A549 (cell line): ENCODE results near the gene RNGTT. TPM values are rescaled to one million over a fixed set of nuclear protein-coding genes. Genes with fewer than 3 reads are reported as not detected.

Experiments
- ATAC-seq, 2 experiments: fragments of 200-7000 bp in 1 of 2; fragments of >200 bp in 1 of 2; cut with Nextera tagmentation in 1 of 2; cut with Tn5 transposase in 1 of 2; 3 replicates each; pipeline versions ENCODE4 v1.8.0 to v1.9.1; 2018 to 2020; ENCODE audit warnings: mild to moderate bottlenecking in 1 of 2, moderate library complexity in 1 of 2
- CTCF ChIA-PET: fragments of 300-600 bp; sonication (Branson Sonifier 250); formaldehyde crosslinking; extraction: SDS; loops from one replicate; lab custom pipeline; 2021; ENCODE audit warnings: antibody characterized with exemption, inconsistent platforms; lab: Yijun Ruan, JAX
- POLR2A ChIA-PET: fragments of 350-600 bp; formaldehyde crosslinking; extraction: SDS; loops from one replicate; lab custom pipeline; 2021; ENCODE audit warnings: antibody characterized with exemption, inconsistent platforms; lab: Yijun Ruan, JAX
- DNase-seq, 2 experiments: peaks; one replicate each; pipeline versions ENCODE4 v3.0.0 to v3.0.0-alpha.2; 2011 to 2016; ENCODE audit warnings: low read depth in 1 of 2, low spot score in 1 of 2
- FAIRE-seq: peaks from 2 replicates; lab custom pipeline; 2011; peaks lifted over from hg19 to GRCh38; lab: Jason Lieb, UNC
- H3K27ac ChIP-seq, 2 experiments: fragments of >200 bp; sonication (Bioruptor Twin); formaldehyde crosslinking; 3 replicates each; pipeline ENCODE4 v1.5.1; 2016 to 2017
- H3K4me1 ChIP-seq: fragments of >200 bp; sonication (Bioruptor Twin); formaldehyde crosslinking; 3 replicates; pipeline ENCODE4 v1.6.1; 2016
- H3K4me2 ChIP-seq: fragments of >200 bp; sonication (Bioruptor Twin); formaldehyde crosslinking; 3 replicates; pipeline ENCODE4 v1.6.1; 2016
- H3K4me3 ChIP-seq: fragments of >200 bp; sonication (Bioruptor Twin); formaldehyde crosslinking; 3 replicates; pipeline ENCODE4 v1.5.1; 2016
- H3K9me3 ChIP-seq: fragments of >200 bp; sonication (Bioruptor Twin); formaldehyde crosslinking; 3 replicates; pipeline ENCODE4 v1.6.1; 2016
- BCL3 ChIP-seq: fragments of >200 bp; sonication (Bioruptor Twin); formaldehyde crosslinking; IDR thresholded peaks from 3 replicates; pipeline ENCODE4 v1.6.1; 2016
- CBX2 ChIP-seq: fragments of 200-600 bp; sonication (generic); IDR thresholded peaks from 2 replicates; pipeline ENCODE4 v1.6.1; 2016; ENCODE audit warnings: low read depth, mild to moderate bottlenecking, borderline replicate concordance
- CBX8 ChIP-seq: fragments of 200-600 bp; sonication (generic); IDR thresholded peaks from 2 replicates; pipeline ENCODE4 v1.6.1; 2016
- CEBPB ChIP-seq, 2 experiments: fragments of >200 bp in 1 of 2; sonication (Bioruptor Twin) in 1 of 2; formaldehyde crosslinking in 1 of 2; IDR thresholded peaks; 2 replicates each; pipeline ENCODE4 v1.6.1; 2012 to 2016
- CHD4 ChIP-seq: fragments of 200-600 bp; sonication (generic); IDR thresholded peaks from 2 replicates; pipeline ENCODE4 v1.6.1; 2016; ENCODE audit warnings: antibody characterized with exemption, mild to moderate bottlenecking, borderline replicate concordance
- E2F6 ChIP-seq: IDR thresholded peaks from 2 replicates; pipeline ENCODE4 v1.6.1; 2012; ENCODE audit warnings: low read depth, borderline replicate concordance
- EHF ChIP-seq: fragments of 250-450 bp; sonication (Bioruptor Pico); IDR thresholded peaks from 2 replicates; pipeline ENCODE4 v1.5.0; 2020; ENCODE audit warnings: mild to moderate bottlenecking
- EP300 ChIP-seq, 2 experiments: fragments of >200 bp; sonication (Bioruptor Twin); formaldehyde crosslinking; IDR thresholded peaks; 2 replicates in 1 of 2; 3 replicates in 1 of 2; pipeline ENCODE4 v1.6.1; 2016 to 2017
- ESRRA ChIP-seq: fragments of 150-350 bp; IDR thresholded peaks from 2 replicates; pipeline ENCODE4 v1.6.1; 2014; ENCODE audit warnings: mild to moderate bottlenecking, low read length, borderline replicate concordance
- FOSB ChIP-seq: fragments of 250-450 bp; sonication (Bioruptor Pico); IDR thresholded peaks from 2 replicates; pipeline ENCODE4 v1.5.0; 2020; ENCODE audit warnings: mild to moderate bottlenecking, moderate library complexity
- FOXS1 ChIP-seq: fragments of 250-450 bp; sonication (Bioruptor Pico); IDR thresholded peaks from 2 replicates; pipeline ENCODE4 v1.5.0; 2020; ENCODE audit warnings: mild to moderate bottlenecking, moderate library complexity
- HDAC2 ChIP-seq: fragments of 200-600 bp; sonication (generic); IDR thresholded peaks from 2 replicates; pipeline ENCODE4 v1.6.1; 2016
- HES2 ChIP-seq: fragments of >200 bp; sonication (Bioruptor Twin); formaldehyde crosslinking; IDR thresholded peaks from 2 replicates; pipeline ENCODE4 v1.6.1; 2016
- HOXA7 ChIP-seq: fragments of 250-450 bp; sonication (Bioruptor Pico); IDR thresholded peaks from 2 replicates; pipeline ENCODE4 v1.5.0; 2020; ENCODE audit warnings: mild to moderate bottlenecking, moderate library complexity
- HOXB13 ChIP-seq: fragments of 250-450 bp; sonication (Bioruptor Pico); IDR thresholded peaks from 2 replicates; pipeline ENCODE4 v1.5.0; 2020; ENCODE audit warnings: low read depth, mild to moderate bottlenecking, moderate library complexity
- HOXB5 ChIP-seq: fragments of 250-450 bp; sonication (Bioruptor Pico); IDR thresholded peaks from 2 replicates; pipeline ENCODE4 v1.5.0; 2020; ENCODE audit warnings: mild to moderate bottlenecking, moderate library complexity
- JUN ChIP-seq, 2 experiments: fragments of >200 bp; sonication (Bioruptor Twin); formaldehyde crosslinking; IDR thresholded peaks; 2 replicates in 1 of 2; 3 replicates in 1 of 2; pipeline ENCODE4 v1.6.1; 2016 to 2017
- JUNB ChIP-seq: fragments of >200 bp; sonication (Bioruptor Twin); formaldehyde crosslinking; IDR thresholded peaks from 2 replicates; pipeline ENCODE4 v1.6.1; 2016
- KDM1A ChIP-seq: fragments of 200-600 bp; sonication (generic); IDR thresholded peaks from 2 replicates; pipeline ENCODE4 v1.6.1; 2016; ENCODE audit warnings: low read depth, mild to moderate bottlenecking
- MAFK ChIP-seq: fragments of 450-650 bp; IDR thresholded peaks from 2 replicates; pipeline ENCODE4 v1.6.1; 2014; ENCODE audit not compliant: partially characterized antibody
- NPAS2 ChIP-seq: fragments of 250-450 bp; sonication (Bioruptor Pico); IDR thresholded peaks from 2 replicates; pipeline ENCODE4 v1.8.0; 2022; ENCODE audit warnings: mild to moderate bottlenecking, moderate library complexity, borderline replicate concordance
- NR3C1 ChIP-seq: fragments of >200 bp; sonication (Bioruptor Twin); formaldehyde crosslinking; IDR thresholded peaks from 3 replicates; pipeline ENCODE4 v1.6.1; 2017
- PHF8 ChIP-seq: fragments of 200-600 bp; sonication (generic); IDR thresholded peaks from 2 replicates; pipeline ENCODE4 v1.6.1; 2016; ENCODE audit warnings: low read depth, mild to moderate bottlenecking, antibody characterized with exemption, moderate library complexity, borderline replicate concordance
- RARB ChIP-seq: fragments of 250-450 bp; sonication (Bioruptor Pico); IDR thresholded peaks from 2 replicates; pipeline ENCODE4 v1.8.0; 2021; ENCODE audit warnings: mild to moderate bottlenecking, moderate library complexity
- RCOR1 ChIP-seq: fragments of 150-350 bp; IDR thresholded peaks from 2 replicates; pipeline ENCODE4 v1.6.1; 2014; ENCODE audit warnings: antibody characterized with exemption, low read length, low read depth
- SMC3 ChIP-seq: fragments of >200 bp; sonication (Bioruptor Twin); formaldehyde crosslinking; IDR thresholded peaks from 3 replicates; pipeline ENCODE4 v1.6.1; 2018; ENCODE audit warnings: inconsistent platforms
- TFCP2L1 ChIP-seq: fragments of 250-450 bp; sonication (Bioruptor Pico); IDR thresholded peaks from 2 replicates; pipeline ENCODE4 v1.5.0; 2021; ENCODE audit warnings: mild to moderate bottlenecking
- USF2 ChIP-seq: fragments of 450-650 bp; IDR thresholded peaks from 2 replicates; pipeline ENCODE4 v1.6.1; 2014; ENCODE audit warnings: antibody characterized with exemption
- ZC3H11A ChIP-seq: fragments of 450-650 bp; IDR thresholded peaks from 2 replicates; pipeline ENCODE4 v1.6.1; 2014; ENCODE audit warnings: antibody characterized with exemption, mild to moderate bottlenecking
- WGBS: methylation state at CpG from one replicate; pipeline ENCODE4 v1.1.6; 2017; ENCODE audit errors: missing lambda C conversion rate; 5-methylcytosine and 5-hydroxymethylcytosine counted together
- polyA plus RNA-seq, 4 experiments: library from polyadenylated mRNA; depleted of rRNA in 3 of 4; stranded (reverse); fragments of >200 nt; fragmentation: RNase III in 1 of 4; extraction: RNeasy Plus Mini Kit Qiagen cat#74134 plus additional on column Dnase treatment in 1 of 4; gene quantifications; 2 replicates in 3 of 4; 3 replicates in 1 of 4; pipeline ENCODE4 v1.2.3, GENCODE V29; 2011 to 2017

Gene RNGTT
- polyA plus RNA-seq, 2 of the 4 experiments (the other 2 are of a cell fraction) = 11.6 to 15.0 TPM

GRCh38 chr6:88881451-88881850 lies 82.0 kb downstream of the RNGTT start:
- no peak for DNase-seq
- no peak for FAIRE-seq
- 78% methylated on average over 1 of the region's 1 CpG for WGBS
- Histone ChIP-seq H3K27ac (no peak overlapping the region), H3K4me1 (no peaks in the 10 kb centered on the region), H3K9me3 (peaks cover 5% of the 10 kb centered on the region; the same call in 1 of the 3 replicates), H3K4me3 (no peak overlapping the region), H3K4me2 (no peak overlapping the region)
- CTCF ChIA-PET = interaction anchor here (0.7 kb wide), 1 partner anchor 11 kb away, joined by 4 read pairs; no protein-coding TSS in a partner anchor
- ATAC-seq = no peak
- POLR2A ChIA-PET = no interaction called here
- TF ChIP-seq CHD4 = no peak
- TF ChIP-seq FOXS1 (CRISPR knock-in tag) = no peak
- no peak for TF ChIP-seq NPAS2 (CRISPR knock-in tag)
- TF ChIP-seq MAFK = no peak
- TF ChIP-seq TFCP2L1 = no peak
- TF ChIP-seq E2F6 = no peak
- TF ChIP-seq JUNB = no peak
- TF ChIP-seq EHF (CRISPR knock-in tag) = no peak
- no peak for TF ChIP-seq HOXA7 (CRISPR knock-in tag)
- no peak for TF ChIP-seq HOXB5 (CRISPR knock-in tag)
- TF ChIP-seq RCOR1 = no peak
- no peak for TF ChIP-seq BCL3
- TF ChIP-seq SMC3 = no peak
- TF ChIP-seq HOXB13 = no peak

- no peak for DNase-seq
- Histone ChIP-seq H3K9me3 (0 out of 3 replicates have a peak, but pooled peaks cover 2% of the 10 kb centered on the region), H3K27ac (no peak overlapping the region), H3K4me3 (no peak overlapping the region), H3K4me1 (no peaks in the 10 kb centered on the region), H3K4me2 (no peak overlapping the region)
- CTCF ChIA-PET = no interaction called here
- TF ChIP-seq CEBPB (IDR thresholded peaks at IDR 0.05) (no peak), PHF8 (no peak), JUN (IDR thresholded peaks at IDR 0.05) (no peak), FOSB (CRISPR knock-in tag) (no peak), RCOR1 (no peak), HDAC2 (no peak), RARB (CRISPR knock-in tag) (no peak), NR3C1 (no peak), TFCP2L1 (no peak), CBX8 (no peak), ZC3H11A (no peak), EP300 (IDR thresholded peaks at IDR 0.05) (no peak), USF2 (no peak), CBX2 (no peak), BCL3 (no peak), MAFK (no peak), HES2 (no peak), ESRRA (no peak), KDM1A (no peak)
- no peak for FAIRE-seq
- POLR2A ChIA-PET = no interaction called here
- ATAC-seq = no peak
- WGBS = 93% methylated on average over 2 of the region's 2 CpGs
Measured at GRCh38 chr6:88880021-88880420, 83.4 kb downstream of the RNGTT start.
